ENCODE data around the gene NEK7. TPM values are rescaled to one million over a fixed set of nuclear protein-coding genes. Genes with fewer than 3 reads are reported as not detected.
A peak's percentile ranks its signal among the peaks of the same experiment; 100 is the strongest.

Gene NEK7
- total and polyA plus RNA-seq, 2 of the 8 experiments (the other 6 are each of a cell fraction or from before 2014, with no cell fraction given), result 5.1 to 10.0 TPM

DNA sequence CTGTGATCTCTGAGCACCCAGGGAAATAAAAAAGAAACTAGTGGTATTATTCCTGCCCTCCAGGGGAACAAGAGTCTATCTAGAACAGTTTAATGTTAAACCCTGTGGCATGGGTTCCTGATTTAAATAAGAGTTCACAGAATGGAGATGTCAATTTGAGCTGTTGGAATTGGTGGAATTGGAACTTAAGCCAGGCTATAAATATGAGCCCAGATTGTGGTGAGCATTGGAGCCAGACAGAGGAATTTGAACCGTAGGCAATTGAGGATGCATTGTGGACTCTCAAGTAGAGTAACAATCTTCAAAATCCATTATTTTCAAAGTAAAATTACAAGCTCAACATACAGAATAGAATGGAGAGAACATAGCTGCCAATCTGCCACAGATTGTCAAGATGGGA lies 98.2 kb downstream of the NEK7 start:
- Histone ChIP-seq H3K4me1 (replicated peaks in 1 of 4; ENCODE audit: control insufficient read depth in 3 of 4, insufficient read depth in 4 of 4, low read length in 3 of 4) (peaks cover 0 to 7% (median 3%) of the 10 kb centered on the region in 4 experiments; a peak in 4 of 7 replicates), H3K18ac (ENCODE audit: extremely low read depth, low read length) (no peak overlapping the region), H3K79me2 (ENCODE audit: control insufficient read depth in 1 of 2, insufficient read depth in 2 of 2, low read length in 2 of 2) (no peaks in the 10 kb centered on the region), H2BK12ac (ENCODE audit: low read depth, low read length) (no peak overlapping the region), H3K36me3 (ENCODE audit: control insufficient read depth in 2 of 4, insufficient read depth in 4 of 4, low read length in 3 of 4) (no peaks in the 10 kb centered on the region), H3K27me3 (replicated peaks in 1 of 4; ENCODE audit: control insufficient read depth in 3 of 4, extremely low read depth in 1 of 4, insufficient read depth in 3 of 4, low read length in 3 of 4) (no peaks in the 10 kb centered on the region), H4K91ac (replicated peaks; ENCODE audit: insufficient read length, low read length) (no peak overlapping the region), H3K56ac (replicated peaks; ENCODE audit: insufficient read length, low read depth, low read length) (no peak overlapping the region), H4K5ac (ENCODE audit: insufficient read length, low read depth, low read length) (no peak overlapping the region), H3K4ac (replicated peaks; ENCODE audit: insufficient read length, low read depth, low read length) (no peak overlapping the region), H4K20me1 (replicated peaks in 1 of 2; ENCODE audit: control insufficient read depth in 1 of 2, insufficient read depth in 2 of 2, low read length in 2 of 2) (no peaks in the 10 kb centered on the region), H4K8ac (ENCODE audit: extremely low read depth, insufficient read depth, low read length) (no peak overlapping the region), H3K9ac (replicated peaks in 1 of 4; ENCODE audit: extremely low read depth in 1 of 4, low read depth in 3 of 4, low read length in 3 of 4) (no peak overlapping the region), H2AFZ (ENCODE audit: low read length) (no peak overlapping the region), H3K9me3 (ENCODE audit: insufficient read depth in 2 of 2, low read depth in 1 of 2, low read length in 1 of 2) (no peaks in the 10 kb centered on the region), H2BK120ac (replicated peaks; ENCODE audit: low read depth, low read length) (no peak overlapping the region), H2AK5ac (ENCODE audit: low read depth, low read length) (no peak overlapping the region), H2BK5ac (ENCODE audit: low read depth, low read length) (no peak overlapping the region), H2BK20ac (ENCODE audit: low read length) (no peak overlapping the region), H3K14ac (ENCODE audit: insufficient read length) (no peak overlapping the region), H2BK15ac (ENCODE audit: low read length) (no peak overlapping the region), H3K79me1 (ENCODE audit: low read depth, low read length) (no peaks in the 10 kb centered on the region), H3K4me2 (ENCODE audit: insufficient read depth in 1 of 2, low read depth in 2 of 2, low read length in 2 of 2) (peak overlapping the region in 1 of 2 experiments; percentile 24; a peak in 1 of 4 replicates), H3K23me2 (ENCODE audit: low read depth, low read length) (no peaks in the 10 kb centered on the region), H3K23ac (ENCODE audit: insufficient read length) (no peak overlapping the region), H3K27ac (ENCODE audit: low read depth, low read length) (no peak overlapping the region), H3K4me3 (ENCODE audit: extremely low read depth in 1 of 4, insufficient read depth in 2 of 4, low read depth in 3 of 4, low read length in 4 of 4) (no peak overlapping the region)
- POLR2A ChIA-PET (ENCODE audit: partially characterized antibody), result interaction anchor here (1.4 kb wide), 1 partner anchor 10 kb away, joined by 3 read pairs; no protein-coding TSS in a partner anchor
- no peak for DNase-seq (ENCODE audit: low read depth in 1 of 2, low spot score in 2 of 2)
- no peak for TF ChIP-seq POU5F1 (IDR thresholded peaks at IDR 0.05; ENCODE audit: low read depth, low read length)
- no peak for TF ChIP-seq SIN3A (conservative IDR thresholded peaks at IDR 0.05 in 1 of 2, IDR thresholded peaks at IDR 0.05 in 1 of 2; ENCODE audit: low read depth in 1 of 2, low read length in 2 of 2)
- TF ChIP-seq BRCA1 (IDR thresholded peaks at IDR 0.05; ENCODE audit: low read depth, low read length), result no peak
- no peak for TF ChIP-seq RAD21 (IDR thresholded peaks at IDR 0.05 in 1 of 2, conservative IDR thresholded peaks at IDR 0.05 in 1 of 2; ENCODE audit: low read depth in 2 of 2, low read length in 2 of 2)
- no peak for TF ChIP-seq SP1 (IDR thresholded peaks at IDR 0.05; ENCODE audit: low read depth, low read length)
- TF ChIP-seq ZNF274 (IDR thresholded peaks at IDR 0.05; ENCODE audit: borderline replicate concordance, extremely low read depth, low read length), result no peak
- no peak for TF ChIP-seq RXRA (IDR thresholded peaks at IDR 0.05; ENCODE audit: insufficient read depth, low read depth, low read length)
- no peak for TF ChIP-seq TAF1 (IDR thresholded peaks at IDR 0.05; ENCODE audit: low read depth, low read length)
- TF ChIP-seq CHD1 (IDR thresholded peaks at IDR 0.05; ENCODE audit: low read depth, low read length), result no peak
- no peak for TF ChIP-seq SAP30 (IDR thresholded peaks at IDR 0.05; ENCODE audit: insufficient read depth, insufficient replicate concordance, low read length)
- TF ChIP-seq, protein P1, sequence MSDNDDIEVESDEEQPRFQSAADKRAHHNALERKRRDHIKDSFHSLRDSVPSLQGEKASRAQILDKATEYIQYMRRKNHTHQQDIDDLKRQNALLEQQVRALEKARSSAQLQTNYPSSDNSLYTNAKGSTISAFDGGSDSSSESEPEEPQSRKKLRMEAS (IDR thresholded peaks at IDR 0.05), result no peak
- no peak for TF ChIP-seq KDM1A (IDR thresholded peaks at IDR 0.05; ENCODE audit: borderline replicate concordance, low read length)
- TF ChIP-seq POLR2A (IDR thresholded peaks at IDR 0.05; ENCODE audit: control extremely low read depth in 1 of 2, low read depth in 2 of 2, low read length in 2 of 2), result no peak
- no peak for FAIRE-seq
- WGBS, 2 experiments (ENCODE audit: extremely low coverage in 1 of 2, insufficient coverage in 1 of 2, insufficient read length in 1 of 2, insufficient replicate concordance in 2 of 2, low coverage in 1 of 2, low lambda C conversion rate in 2 of 2, missing lambda C conversion rate in 1 of 2), result 100% methylated on average over 1 of the region's 1 CpG; no CpG with 5 or more reads in 1 of the 2 experiments
- CTCF ChIA-PET (ENCODE audit: partially characterized antibody), result interaction anchor here (0.6 to 2.6 kb wide), 5 partner anchors 9 to 99 kb away, joined by 3 to 11 read pairs (median 5); no protein-coding TSS in a partner anchor

Measured in H1 (cell line).